ENCODE measurements around the gene BNIP1. TPM values are rescaled to one million over a fixed set of nuclear protein-coding genes. Genes with fewer than 3 reads are reported as not detected.

The BNIP1 gene
- 5.1 and 14.1 TPM in 2 replicates for total RNA-seq

GRCh38 chr5:173144200-173145176 lies at the start of gene BNIP1:
Gene BNIP1 (plus strand): TSS chr5:173144531. CDS start chr5:173144546, 15 bp downstream.

Other genes with a start within 250 kb of the BNIP1 start
- gene RPL26L1, start 185.1 kb upstream of the BNIP1 start, total RNA-seq, result 32.2 and 32.6 TPM in 2 replicates
- 112 and 123 TPM in 2 replicates for gene ATP6V0E1, start 160.8 kb upstream of the BNIP1 start, total RNA-seq
- 13.8 and 19.2 TPM in 2 replicates for gene CREBRF, start 88.2 kb upstream of the BNIP1 start, total RNA-seq
- not detected in 2 replicates for gene NKX2-5, start 90.7 kb downstream of the BNIP1 start, total RNA-seq
- 2.4 and 19.4 TPM in 2 replicates for gene STC2, start 183.9 kb downstream of the BNIP1 start, total RNA-seq

All from placental epithelial cell (primary cell).